Measurements from ENCODE around the gene KRTAP9-1.
"Not testable (repeated sequence)": the region's sequence is repeated elsewhere in the genome, so short reads cannot be mapped to it uniquely, and the experiment has no call there.

The KRTAP9-1 gene

GRCh38 chr17:41177727-41178271 lies 11.9 kb upstream of the KRTAP9-1 start, which contains the start of gene KRTAP4-2:
Gene KRTAP4-2 (minus strand): TSS chr17:41178221. CDS start chr17:41178164, 57 bp downstream.
- intact Hi-C loops (cut with DNase I) = no loop called here
- no peak for DNase-seq

- intact Hi-C loops (cut with DNase I) = no loop called here
- DNase-seq = no peak
Observed at GRCh38 chr17:41178341-41178740, 11.3 kb upstream of the KRTAP9-1 start.

- intact Hi-C loops (cut with DNase I) = no loop called here
Observed at GRCh38 chr17:41178843-41179616, 10.7 kb upstream of the KRTAP9-1 start.

GRCh38 chr17:41184480-41184961 lies 5.2 kb upstream of the KRTAP9-1 start, which contains the start of gene KRTAP4-1:
Gene KRTAP4-1 (minus strand): TSS chr17:41184911. CDS start chr17:41184854, 57 bp downstream.
- no peak for DNase-seq
- intact Hi-C loops (cut with DNase I) = no loop called here

More at GRCh38 chr17:41178843-41179616, 10.7 kb upstream of the KRTAP9-1 start:
- DNase-seq = no peak

- intact Hi-C loops (cut with DNase I) = no loop called here
- DNase-seq = no peak
Observed at GRCh38 chr17:41185001-41185400, 4.7 kb upstream of the KRTAP9-1 start.

GRCh38 chr17:41186872-41187271 lies 2.8 kb upstream of the KRTAP9-1 start:
- intact Hi-C loops (cut with DNase I) = no loop called here
- DNase-seq = no peak

GRCh38 chr17:41190328-41190727 lies 641 bp downstream of the KRTAP9-1 start:
- no peak for DNase-seq
- intact Hi-C loops (cut with DNase I) = no loop called here

- intact Hi-C loops (cut with DNase I) = no loop called here
Observed at GRCh38 chr17:41196068-41196467, 6.4 kb downstream of the KRTAP9-1 start.

GRCh38 chr17:41199421-41200078 lies 9.9 kb downstream of the KRTAP9-1 start:
- DNase-seq = no peak
- intact Hi-C loops (cut with DNase I) = no loop called here

More at GRCh38 chr17:41196068-41196467, 6.4 kb downstream of the KRTAP9-1 start:
- DNase-seq = no peak

GRCh38 chr17:41211845-41212466 lies 22.3 kb downstream of the KRTAP9-1 start:
- intact Hi-C loops (cut with DNase I) = no loop called here
- DNase-seq = no peak

- DNase-seq = no peak
- intact Hi-C loops (cut with DNase I) = no loop called here
Observed at GRCh38 chr17:41212524-41213169, 23.0 kb downstream of the KRTAP9-1 start.

- intact Hi-C loops (cut with DNase I) = no loop called here
- no peak for DNase-seq
Observed at GRCh38 chr17:41215681-41216080, 26.0 kb downstream of the KRTAP9-1 start.

- DNase-seq = no peak
- intact Hi-C loops (cut with DNase I) = no loop called here
Observed at GRCh38 chr17:41223821-41224220, 34.1 kb downstream of the KRTAP9-1 start.

- no peak for DNase-seq
- intact Hi-C loops (cut with DNase I) = no loop called here
Observed at GRCh38 chr17:41226051-41226450, 36.4 kb downstream of the KRTAP9-1 start.

GRCh38 chr17:41226598-41227095 lies 37.0 kb downstream of the KRTAP9-1 start, which contains the start of gene KRTAP9-2:
Gene KRTAP9-2 (plus strand): TSS chr17:41226648. CDS start chr17:41226655, 7 bp downstream.
- DNase-seq; intact Hi-C loops (cut with DNase I): not testable (repeated sequence)

- intact Hi-C loops (cut with DNase I) = no loop called here
- no peak for DNase-seq
Observed at GRCh38 chr17:41230094-41230493, 40.4 kb downstream of the KRTAP9-1 start.

GRCh38 chr17:41231731-41232130 lies 42.0 kb downstream of the KRTAP9-1 start:
- intact Hi-C loops (cut with DNase I) = no loop called here
- peak in 19 of 42 donors; percentile 7 to 64 (median 30) for DNase-seq

GRCh38 chr17:41232399-41233105 lies 42.9 kb downstream of the KRTAP9-1 start, which contains the start of gene KRTAP9-3:
Gene KRTAP9-3 (plus strand): TSS chr17:41232449. CDS start chr17:41232502, 53 bp downstream.
- intact Hi-C loops (cut with DNase I); DNase-seq: not testable (repeated sequence)

All from head of caudate nucleus (tissue), 42 donors.